Fibroblast of gingiva (primary cell): ENCODE results near the gene SLC1A5.
A peak's percentile ranks its signal among the peaks of the same experiment; 100 is the strongest.

Source experiments
- DNase-seq: peaks from one replicate; pipeline ENCODE4 v3.0.0-alpha.2; 2011; ENCODE audit warnings: low read depth

Gene SLC1A5

DNA sequence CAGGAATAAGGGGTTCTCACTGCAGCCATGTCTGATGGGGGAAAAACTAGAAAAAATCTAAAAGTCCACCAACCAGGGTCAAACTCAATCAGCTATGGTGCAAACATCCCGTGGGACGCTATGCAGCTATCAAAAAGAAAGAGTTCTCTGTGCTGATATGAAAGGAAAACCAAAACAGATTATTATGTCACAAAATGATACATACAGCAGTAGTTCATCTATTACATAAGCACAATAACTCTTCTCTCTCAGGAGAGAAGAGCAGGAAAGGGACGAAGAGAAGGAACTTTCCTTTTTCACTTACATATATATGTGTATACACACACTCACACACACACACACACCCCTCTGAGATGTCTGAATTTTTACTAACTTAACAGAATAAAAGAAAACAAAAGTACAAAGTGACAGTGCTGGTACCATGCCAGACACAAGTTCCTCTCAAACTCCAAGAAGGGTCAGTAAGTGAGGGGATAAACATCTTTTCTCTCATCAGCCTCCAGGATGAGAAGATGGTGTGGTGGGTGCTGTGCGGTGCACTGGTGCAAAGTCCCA is 45.4 kb downstream of the SLC1A5 start:
- DNase-seq, result no peak

DNA sequence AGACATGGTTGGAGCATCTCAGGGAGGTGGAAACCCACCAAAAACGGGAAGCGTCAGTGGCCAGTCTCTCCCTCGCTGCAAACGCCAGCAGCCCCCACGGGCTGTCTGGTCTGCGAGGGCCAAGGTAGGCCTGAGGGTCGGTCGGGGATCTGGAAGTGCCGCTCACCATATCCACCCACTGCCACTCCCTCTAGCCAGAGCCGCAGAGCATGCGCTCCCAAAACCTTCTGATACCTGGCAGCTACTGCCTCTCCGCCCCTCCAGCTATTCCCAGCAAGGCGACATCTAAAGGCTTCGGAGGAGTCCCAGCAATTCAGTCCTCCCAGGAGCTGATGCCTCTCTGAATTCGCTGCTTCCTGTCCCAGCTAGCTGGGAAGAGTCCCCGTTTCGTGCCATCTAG is 46.9 kb downstream of the SLC1A5 start:
- DNase-seq, result no peak

DNA sequence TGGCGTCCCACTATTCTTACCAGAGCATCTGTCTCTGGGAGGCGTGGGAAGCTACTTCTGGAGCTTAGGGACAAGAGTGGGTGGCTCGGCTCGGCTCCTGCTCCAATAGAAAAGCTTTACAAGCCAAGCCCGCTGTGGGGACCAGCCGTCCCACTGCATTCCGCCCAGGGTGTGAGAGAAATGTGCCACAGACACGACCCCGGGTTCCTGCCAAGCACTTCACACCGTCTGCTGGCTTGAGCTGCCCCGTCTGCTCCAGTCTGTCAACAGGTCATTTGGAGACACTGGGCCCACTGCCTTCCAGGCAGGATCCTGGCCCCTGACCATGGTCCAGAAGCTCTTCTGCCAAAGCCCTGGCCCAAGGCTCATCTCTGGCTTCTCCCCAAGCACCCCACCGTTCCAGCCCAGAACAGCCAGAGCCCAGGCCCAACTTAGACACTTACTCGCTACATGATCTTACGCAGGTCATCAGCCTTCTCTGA is 49.1 kb downstream of the SLC1A5 start:
- no peak for DNase-seq

DNA sequence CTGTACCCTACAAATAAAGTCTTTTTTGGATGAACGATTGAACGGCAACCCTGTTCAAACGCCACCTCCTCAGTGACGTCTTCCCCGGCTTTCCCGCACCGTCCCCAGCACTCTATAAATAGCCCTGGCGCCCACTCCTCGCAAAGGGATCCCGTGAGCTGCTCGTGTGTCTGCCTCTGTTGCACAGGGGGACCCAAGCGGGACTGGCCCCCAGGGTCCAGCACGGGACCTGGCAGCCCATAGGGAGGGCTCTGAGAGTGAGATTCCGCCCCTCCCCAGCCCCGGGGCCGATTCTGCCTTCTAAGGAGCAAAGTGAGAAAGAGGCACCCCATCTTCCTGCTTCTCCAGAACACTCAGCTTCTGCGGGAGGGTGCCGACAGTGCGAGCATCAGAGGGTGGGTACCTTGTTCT is 50.6 kb downstream of the SLC1A5 start:
- no peak for DNase-seq

- DNase-seq, result no peak
Measured at GRCh38 chr19:46737298-46737654, 51.1 kb downstream of the SLC1A5 start.

- DNase-seq, result no peak
Measured at GRCh38 chr19:46736531-46737297, 51.7 kb downstream of the SLC1A5 start.

DNA sequence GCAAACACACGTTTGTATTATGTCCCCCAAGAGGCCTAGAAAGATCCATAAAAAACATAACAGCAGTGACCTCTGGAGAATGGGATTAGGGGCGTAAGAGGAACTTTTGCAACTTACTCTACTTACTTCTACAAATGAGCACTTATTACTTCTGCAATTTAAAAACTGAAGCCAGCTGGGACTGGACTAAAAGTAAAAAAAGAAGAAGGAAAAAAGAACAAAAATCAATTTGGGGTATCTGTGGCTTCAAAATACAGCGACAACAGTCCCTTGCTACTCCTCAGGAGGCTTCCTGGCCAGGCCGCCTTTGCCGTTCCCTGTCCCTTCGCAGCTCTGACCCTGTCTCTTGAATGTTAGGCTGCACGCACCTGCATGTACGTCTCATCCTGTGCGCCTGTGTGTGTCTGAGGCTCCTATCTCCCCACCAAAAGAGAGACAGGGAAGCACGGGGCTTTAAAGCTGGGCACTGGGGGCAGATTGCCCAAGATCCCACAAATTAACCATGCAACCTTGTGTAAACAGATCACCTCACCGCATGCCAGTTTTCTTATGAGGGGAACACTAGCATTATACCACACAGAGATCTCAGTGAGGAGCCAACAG is 54.6 kb downstream of the SLC1A5 start:
- DNase-seq, result no peak

- DNase-seq, result no peak
Measured at GRCh38 chr19:46732966-46733689, 55.3 kb downstream of the SLC1A5 start.

- DNase-seq, result no peak
Measured at GRCh38 chr19:46732172-46732938, 56.0 kb downstream of the SLC1A5 start.

DNA sequence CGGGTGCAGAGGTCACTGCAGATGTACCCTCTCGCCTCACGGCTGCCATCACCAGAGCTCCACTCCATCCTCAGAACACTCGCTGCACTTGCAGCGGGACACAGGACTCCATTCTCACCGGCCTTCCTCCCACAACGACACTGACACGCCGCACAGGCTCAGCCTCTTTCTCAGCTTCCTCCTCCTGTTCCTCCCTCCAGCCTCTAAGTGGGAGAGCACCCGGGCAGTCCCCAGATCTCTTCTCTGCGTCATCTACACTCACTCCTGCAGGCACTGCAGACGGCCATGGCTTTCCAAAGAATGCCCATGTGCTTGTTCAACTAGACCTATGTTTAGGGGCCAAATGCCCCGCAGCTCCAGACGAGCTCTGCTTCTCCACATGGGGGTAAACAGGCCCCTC is 56.8 kb downstream of the SLC1A5 start:
- DNase-seq, result no peak

- peak; percentile 62 for DNase-seq
Measured at GRCh38 chr19:46731007-46731501, 57.3 kb downstream of the SLC1A5 start.

GRCh38 chr19:46730595-46730994 is 57.8 kb downstream of the SLC1A5 start:
- DNase-seq, result no peak

- DNase-seq, result no peak
Measured at GRCh38 chr19:46730187-46730586, 58.2 kb downstream of the SLC1A5 start.

DNA sequence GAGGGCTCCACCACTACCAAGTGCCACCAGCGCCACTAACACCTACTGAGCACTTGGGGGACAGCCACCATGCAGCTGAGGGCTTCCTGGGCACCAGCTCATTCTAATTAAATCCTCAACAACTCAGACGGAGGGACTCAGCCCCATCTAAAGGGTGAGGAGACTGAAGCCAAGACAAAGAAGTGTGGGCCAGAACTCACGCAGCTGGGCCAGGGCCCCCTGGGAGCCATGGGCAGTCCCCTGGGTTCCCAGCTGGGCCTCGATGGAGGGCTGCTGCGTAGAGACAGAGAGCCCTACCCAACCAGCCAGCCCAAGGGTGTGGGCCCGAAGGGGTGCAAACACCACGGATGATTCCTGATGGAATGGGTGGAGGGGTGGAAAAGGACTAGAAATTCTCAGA is 58.7 kb downstream of the SLC1A5 start:
- no peak for DNase-seq

DNA sequence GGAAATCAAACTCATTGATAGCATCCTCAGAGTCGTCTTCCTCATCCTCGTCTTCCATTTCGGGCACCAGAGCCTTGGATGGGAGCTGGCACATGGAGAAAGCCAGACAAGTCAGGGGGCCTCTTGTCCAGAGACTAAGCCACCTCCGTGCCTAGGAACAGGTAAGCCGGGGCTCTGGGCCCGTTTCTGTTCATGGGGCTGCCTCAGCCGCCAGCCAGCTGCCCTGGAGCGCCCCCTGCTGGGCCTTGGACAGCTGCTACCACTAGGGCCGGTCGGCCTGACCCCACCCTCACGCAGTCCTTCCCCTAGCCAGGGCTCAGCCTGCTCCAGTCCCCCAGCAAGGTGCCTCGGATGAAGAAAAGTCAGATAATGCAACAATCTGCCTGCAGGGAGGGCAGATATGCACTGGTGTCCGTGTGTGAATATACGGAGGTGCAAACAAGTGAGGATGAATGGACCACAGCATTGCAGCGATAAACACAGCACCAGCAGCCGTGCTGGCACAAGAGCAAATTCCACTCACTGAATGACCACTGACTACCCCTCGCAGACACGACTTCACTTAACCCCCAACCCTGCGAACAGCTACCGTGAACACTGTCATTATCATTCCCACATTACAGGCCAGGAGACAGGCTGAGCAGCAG is 59.6 kb downstream of the SLC1A5 start:
- DNase-seq, result peak; percentile 27

DNA sequence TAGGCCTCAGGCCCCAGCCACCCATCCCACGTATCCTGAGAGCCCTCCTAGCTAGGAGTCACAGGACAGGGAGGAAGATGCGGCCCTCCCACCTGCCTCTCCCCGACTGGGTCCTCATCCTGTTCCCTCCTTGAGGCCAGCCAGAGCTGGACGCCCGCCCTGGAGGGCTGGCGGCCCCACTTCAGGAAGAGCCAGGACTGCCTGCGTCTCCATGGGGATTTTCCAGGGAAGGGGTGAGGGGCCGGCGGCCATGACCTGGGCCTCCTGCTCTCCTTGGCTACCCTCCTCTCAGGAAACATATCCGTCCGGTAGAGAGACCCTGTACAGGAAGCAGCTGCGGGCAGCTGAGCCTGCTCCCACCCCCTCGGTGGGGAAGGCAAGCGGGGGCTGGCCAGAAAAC is 60.2 kb downstream of the SLC1A5 start:
- no peak for DNase-seq

DNA sequence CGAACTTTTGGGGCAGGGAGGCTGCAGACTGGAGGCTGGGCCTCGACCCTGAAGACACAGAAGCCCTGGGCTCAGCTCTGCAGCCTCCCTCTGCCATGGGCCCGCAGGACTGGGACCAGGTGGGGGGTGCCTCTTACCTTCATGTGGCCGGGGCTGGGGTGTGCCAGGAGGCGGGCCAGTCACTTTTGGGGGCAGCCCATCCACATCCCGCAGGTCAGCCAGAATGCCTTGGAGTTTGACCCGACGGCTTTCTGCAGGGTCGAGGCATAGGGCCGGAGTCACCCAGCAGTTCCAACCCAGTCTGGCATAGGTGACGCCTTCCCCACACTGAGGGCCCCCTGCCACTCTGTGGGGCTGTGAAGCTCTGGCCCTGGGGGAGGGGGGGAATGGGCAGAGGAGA is 60.6 kb downstream of the SLC1A5 start:
- no peak for DNase-seq

- DNase-seq, result no peak
Measured at GRCh38 chr19:46726971-46727501, 61.4 kb downstream of the SLC1A5 start.

GRCh38 chr19:46726551-46726950 is 61.8 kb downstream of the SLC1A5 start:
- DNase-seq, result no peak

GRCh38 chr19:46725859-46726393 is 62.5 kb downstream of the SLC1A5 start:
- no peak for DNase-seq
